NCI-H2107 treated with DMSO at 0.1 percent for 48 hours (cell line): ENCODE measurements around the gene FUT6.

Experiments
- DNase-seq: peaks from one replicate; lab custom pipeline; 2025; ENCODE audit not compliant: unreplicated experiment; lab: John Stamatoyannopoulos, UW

The FUT6 gene

GRCh38 chr19:5806905-5807304 lies 32.6 kb downstream of the FUT6 start:
- no peak for DNase-seq

GRCh38 chr19:5806133-5806489 lies 33.4 kb downstream of the FUT6 start:
- no peak for DNase-seq

GRCh38 chr19:5805462-5806132 lies 33.9 kb downstream of the FUT6 start:
- DNase-seq: peak; percentile 17

GRCh38 chr19:5804516-5805461 lies 34.7 kb downstream of the FUT6 start, which contains the start of gene NRTN:
Gene NRTN, plus strand, starts transcription at chr19:5805067. Its CDS starts 19,099 bp downstream, at chr19:5824166.
- no peak for DNase-seq

GRCh38 chr19:5803752-5804515 lies 35.6 kb downstream of the FUT6 start:
- peak; percentile 82 for DNase-seq

- no peak for DNase-seq
These were observed 36.1 kb downstream of the FUT6 start for GRCh38 chr19:5803441-5803751.

- DNase-seq: no peak
These were observed 37.5 kb downstream of the FUT6 start for GRCh38 chr19:5801796-5802619.

- no peak for DNase-seq
These were observed 38.9 kb downstream of the FUT6 start for GRCh38 chr19:5800361-5801270.

GRCh38 chr19:5799247-5800241 lies 40.0 kb downstream of the FUT6 start:
- DNase-seq: peak; percentile 28

- no peak for DNase-seq
These were observed 41.3 kb downstream of the FUT6 start for GRCh38 chr19:5798244-5798643.

- no peak for DNase-seq
These were observed 44.1 kb downstream of the FUT6 start for GRCh38 chr19:5795382-5795919.

- DNase-seq: no peak
These were observed 46.3 kb downstream of the FUT6 start for GRCh38 chr19:5793188-5793587.

GRCh38 chr19:5792224-5792623 lies 47.3 kb downstream of the FUT6 start:
- DNase-seq: no peak

- peak; percentile 89 for DNase-seq
These were observed 48.7 kb downstream of the FUT6 start, which contains the start of gene DUS3L for GRCh38 chr19:5790559-5791520. Gene DUS3L, minus strand, starts transcription at chr19:5791163. Its CDS starts 22 bp downstream, at chr19:5791141.

- DNase-seq: no peak
These were observed 49.5 kb downstream of the FUT6 start for GRCh38 chr19:5789886-5790558.

GRCh38 chr19:5789351-5789761 lies 50.1 kb downstream of the FUT6 start:
- DNase-seq: no peak
